NCI-H82 treated with DMSO at 0.1 percent for 48 hours (cell line): Measurements from ENCODE around the gene FRAT2.
"Not testable (repeated sequence)": the region's sequence is repeated elsewhere in the genome, so short reads cannot be mapped to it uniquely, and the experiment has no call there.

ENCODE experiments used
- DNase-seq: peaks from one replicate; lab custom pipeline; 2025; ENCODE audit not compliant: unreplicated experiment; lab: John Stamatoyannopoulos, UW

Gene FRAT2

GRCh38 chr10:97356918-97357317 lies 22.4 kb upstream of the FRAT2 start:
- no peak for DNase-seq

GRCh38 chr10:97356318-97356914 lies 21.9 kb upstream of the FRAT2 start:
- no peak for DNase-seq

GRCh38 chr10:97355571-97355975 lies 21.0 kb upstream of the FRAT2 start:
- DNase-seq: no peak

GRCh38 chr10:97353945-97354344 lies 19.4 kb upstream of the FRAT2 start:
- no peak for DNase-seq

GRCh38 chr10:97349752-97350513 lies 15.4 kb upstream of the FRAT2 start:
- DNase-seq: no peak

GRCh38 chr10:97347317-97347716 lies 12.8 kb upstream of the FRAT2 start:
- DNase-seq: no peak

- DNase-seq: not testable (repeated sequence)
Observed at GRCh38 chr10:97343664-97344063, 9.1 kb upstream of the FRAT2 start.

- no peak for DNase-seq
Observed at GRCh38 chr10:97341416-97341815, 6.9 kb upstream of the FRAT2 start.

- no peak for DNase-seq
Observed at GRCh38 chr10:97338041-97338440, 3.5 kb upstream of the FRAT2 start.

- DNase-seq: peak; percentile 80
Observed at GRCh38 chr10:97336942-97337831, 2.7 kb upstream of the FRAT2 start.

GRCh38 chr10:97336446-97336845 lies 1.9 kb upstream of the FRAT2 start:
- no peak for DNase-seq

GRCh38 chr10:97336006-97336405 lies 1.5 kb upstream of the FRAT2 start:
- no peak for DNase-seq

- no peak for DNase-seq
Observed at GRCh38 chr10:97335188-97335619, 675 bp upstream of the FRAT2 start.

GRCh38 chr10:97333601-97334369 lies 744 bp downstream of the FRAT2 start:
- no peak for DNase-seq

GRCh38 chr10:97333351-97333600 lies 1.3 kb downstream of the FRAT2 start:
- DNase-seq: no peak

GRCh38 chr10:97332591-97333350 lies 1.8 kb downstream of the FRAT2 start:
- DNase-seq: no peak

GRCh38 chr10:97331153-97331703 lies 3.3 kb downstream of the FRAT2 start:
- DNase-seq: no peak

- no peak for DNase-seq
Observed at GRCh38 chr10:97329766-97330165, 4.8 kb downstream of the FRAT2 start.

GRCh38 chr10:97328646-97329453 lies 5.7 kb downstream of the FRAT2 start:
- DNase-seq: no peak
